Measurements from ENCODE around the gene TMCO4.
A peak's percentile ranks its signal among the peaks of the same experiment; 100 is the strongest.

TMCO4 gene

DNA sequence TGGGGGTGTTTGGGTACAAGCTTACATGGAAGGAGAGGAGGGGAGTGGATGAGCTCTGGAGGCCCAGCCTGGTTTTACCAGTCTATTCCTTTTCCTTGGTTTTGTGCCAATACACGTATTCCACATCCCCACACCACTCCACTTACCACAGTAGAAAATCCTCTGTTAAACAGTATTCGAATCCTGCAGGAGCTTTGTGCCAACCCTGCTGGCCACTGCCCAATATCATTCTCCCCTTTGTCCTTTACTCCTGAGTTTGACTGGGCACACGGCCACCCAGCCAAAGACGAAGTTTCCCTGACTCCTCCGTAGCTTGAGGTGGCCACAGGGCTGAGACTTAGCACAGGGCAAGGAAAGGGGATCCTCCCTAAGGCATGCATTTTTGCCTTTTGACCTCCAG lies 61.6 kb downstream of the TMCO4 start:
- Histone ChIP-seq H2AFZ (ENCODE audit: insufficient read depth, low read length, poor library complexity) (no peak overlapping the region), H4K12ac (ENCODE audit: low read depth, low read length) (no peak overlapping the region), H3K4me3 (ENCODE audit: low read depth, low read length) (peak overlapping the region; percentile 47), H3K9me3 (ENCODE audit: insufficient read depth, low read depth, low read length) (no peaks in the 10 kb centered on the region), H3K14ac (ENCODE audit: low read length) (no peak overlapping the region), H3K4me2 (ENCODE audit: low read length) (no peak overlapping the region), H3K4ac (ENCODE audit: low read depth, low read length) (no peak overlapping the region), H4K91ac (ENCODE audit: low read depth, low read length) (no peak overlapping the region), H3K27me3 (ENCODE audit: insufficient read depth, low read length) (no peaks in the 10 kb centered on the region), H2BK120ac (ENCODE audit: insufficient read depth, low read length, poor library complexity) (no peak overlapping the region), H4K8ac (ENCODE audit: low read depth, low read length) (no peak overlapping the region), H3K79me2 (ENCODE audit: control insufficient read depth, insufficient read depth, low read length, poor library complexity) (no peaks in the 10 kb centered on the region), H2BK12ac (ENCODE audit: low read length) (no peak overlapping the region), H3K4me1 (ENCODE audit: control insufficient read depth in 1 of 2, insufficient read depth in 2 of 2, low read length in 2 of 2) (no peaks in the 10 kb centered on the region), H3K79me1 (ENCODE audit: low read length) (no peaks in the 10 kb centered on the region), H3K9ac (ENCODE audit: low read length) (no peak overlapping the region), H3K23ac (ENCODE audit: low read length) (no peak overlapping the region), H3K36me3 (ENCODE audit: control insufficient read depth in 1 of 2, insufficient read depth in 2 of 2, low read length in 2 of 2) (peaks cover 0 to 2% of the 10 kb centered on the region in 2 experiments), H3K27ac (ENCODE audit: low read depth, low read length) (no peak overlapping the region), H3K18ac (ENCODE audit: low read length) (no peak overlapping the region), H2AK5ac (ENCODE audit: low read length) (no peak overlapping the region), H2BK5ac (ENCODE audit: low read depth, low read length, poor library complexity) (no peak overlapping the region)
- no peak for DNase-seq
- no CpG with 5 or more reads among the region's 5 CpGs for WGBS (ENCODE audit: extremely low coverage, insufficient coverage, insufficient read length)

GRCh38 chr1:19737104-19737825 lies 62.5 kb downstream of the TMCO4 start:
- Histone ChIP-seq H3K23ac (ENCODE audit: low read length) (no peak overlapping the region), H3K4me1 (ENCODE audit: control insufficient read depth in 1 of 2, insufficient read depth in 2 of 2, low read length in 2 of 2) (no peaks in the 10 kb centered on the region), H3K14ac (ENCODE audit: low read length) (no peak overlapping the region), H2AK5ac (ENCODE audit: low read length) (no peak overlapping the region), H4K8ac (ENCODE audit: low read depth, low read length) (no peak overlapping the region), H3K79me1 (ENCODE audit: low read length) (no peaks in the 10 kb centered on the region), H3K79me2 (ENCODE audit: control insufficient read depth, insufficient read depth, low read length, poor library complexity) (no peaks in the 10 kb centered on the region), H3K9ac (ENCODE audit: low read length) (no peak overlapping the region), H4K91ac (ENCODE audit: low read depth, low read length) (no peak overlapping the region), H3K4me3 (ENCODE audit: low read depth, low read length) (no peak overlapping the region), H3K18ac (ENCODE audit: low read length) (no peak overlapping the region), H4K12ac (ENCODE audit: low read depth, low read length) (no peak overlapping the region), H3K27ac (ENCODE audit: low read depth, low read length) (no peak overlapping the region), H2BK120ac (ENCODE audit: insufficient read depth, low read length, poor library complexity) (no peak overlapping the region), H3K4ac (ENCODE audit: low read depth, low read length) (no peak overlapping the region), H2BK12ac (ENCODE audit: low read length) (no peak overlapping the region), H3K27me3 (ENCODE audit: insufficient read depth, low read length) (no peaks in the 10 kb centered on the region), H2AFZ (ENCODE audit: insufficient read depth, low read length, poor library complexity) (no peak overlapping the region), H2BK5ac (ENCODE audit: low read depth, low read length, poor library complexity) (no peak overlapping the region), H3K4me2 (ENCODE audit: low read length) (no peak overlapping the region), H3K36me3 (ENCODE audit: control insufficient read depth in 1 of 2, insufficient read depth in 2 of 2, low read length in 2 of 2) (peaks cover 0 to 2% of the 10 kb centered on the region in 2 experiments), H3K9me3 (ENCODE audit: insufficient read depth, low read depth, low read length) (no peaks in the 10 kb centered on the region)
- no CpG with 5 or more reads among the region's 9 CpGs for WGBS (ENCODE audit: extremely low coverage, insufficient coverage, insufficient read length)
- peak; percentile 49 to 62 for DNase-seq

- Histone ChIP-seq H2BK5ac (ENCODE audit: low read depth, low read length, poor library complexity) (no peak overlapping the region), H4K8ac (ENCODE audit: low read depth, low read length) (no peak overlapping the region), H3K79me1 (ENCODE audit: low read length) (no peaks in the 10 kb centered on the region), H2BK12ac (ENCODE audit: low read length) (no peak overlapping the region), H3K23ac (ENCODE audit: low read length) (no peak overlapping the region), H2AK5ac (ENCODE audit: low read length) (no peak overlapping the region), H2BK120ac (ENCODE audit: insufficient read depth, low read length, poor library complexity) (no peak overlapping the region), H3K9ac (ENCODE audit: low read length) (no peak overlapping the region), H3K79me2 (ENCODE audit: control insufficient read depth, insufficient read depth, low read length, poor library complexity) (no peaks in the 10 kb centered on the region), H3K9me3 (ENCODE audit: insufficient read depth, low read depth, low read length) (no peaks in the 10 kb centered on the region), H3K4ac (ENCODE audit: low read depth, low read length) (no peak overlapping the region), H3K36me3 (ENCODE audit: control insufficient read depth in 1 of 2, insufficient read depth in 2 of 2, low read length in 2 of 2) (peaks cover 0 to 2% of the 10 kb centered on the region in 2 experiments), H4K12ac (ENCODE audit: low read depth, low read length) (no peak overlapping the region), H4K91ac (ENCODE audit: low read depth, low read length) (no peak overlapping the region), H3K27ac (ENCODE audit: low read depth, low read length) (no peak overlapping the region), H2AFZ (ENCODE audit: insufficient read depth, low read length, poor library complexity) (no peak overlapping the region), H3K4me3 (ENCODE audit: low read depth, low read length) (no peak overlapping the region), H3K14ac (ENCODE audit: low read length) (no peak overlapping the region), H3K18ac (ENCODE audit: low read length) (no peak overlapping the region), H3K4me2 (ENCODE audit: low read length) (no peak overlapping the region), H3K4me1 (ENCODE audit: control insufficient read depth in 1 of 2, insufficient read depth in 2 of 2, low read length in 2 of 2) (no peaks in the 10 kb centered on the region), H3K27me3 (ENCODE audit: insufficient read depth, low read length) (no peaks in the 10 kb centered on the region)
- DNase-seq: no peak
- WGBS (ENCODE audit: extremely low coverage, insufficient coverage, insufficient read length): no CpG with 5 or more reads among the region's 10 CpGs
Measured at GRCh38 chr1:19735440-19736127, 64.1 kb downstream of the TMCO4 start.

GRCh38 chr1:19734472-19734999 lies 65.2 kb downstream of the TMCO4 start:
- H3K79me2 ChIP-seq (ENCODE audit: control insufficient read depth, insufficient read depth, low read length, poor library complexity): no peaks in the 10 kb centered on the region
- no peak overlapping the region for H3K23ac ChIP-seq (ENCODE audit: low read length)
- H2BK12ac ChIP-seq (ENCODE audit: low read length): no peak overlapping the region
- H3K9ac ChIP-seq (ENCODE audit: low read length): no peak overlapping the region
- H3K4ac ChIP-seq (ENCODE audit: low read depth, low read length): no peak overlapping the region
- no peak overlapping the region for H3K27ac ChIP-seq (ENCODE audit: low read depth, low read length)
- no peak overlapping the region for H3K18ac ChIP-seq (ENCODE audit: low read length)
- peaks cover 0 to 2% of the 10 kb centered on the region in 2 experiments for H3K36me3 ChIP-seq (ENCODE audit: control insufficient read depth in 1 of 2, insufficient read depth in 2 of 2, low read length in 2 of 2)
- DNase-seq: no peak
- no CpG with 5 or more reads among the region's 8 CpGs for WGBS (ENCODE audit: extremely low coverage, insufficient coverage, insufficient read length)
- H3K79me1 ChIP-seq (ENCODE audit: low read length): no peaks in the 10 kb centered on the region
- H2BK120ac ChIP-seq (ENCODE audit: insufficient read depth, low read length, poor library complexity): no peak overlapping the region
- H3K4me3 ChIP-seq (ENCODE audit: low read depth, low read length): no peak overlapping the region
- no peak overlapping the region for H4K12ac ChIP-seq (ENCODE audit: low read depth, low read length)
- no peak overlapping the region for H2AFZ ChIP-seq (ENCODE audit: insufficient read depth, low read length, poor library complexity)
- no peak overlapping the region for H2AK5ac ChIP-seq (ENCODE audit: low read length)
- H4K91ac ChIP-seq (ENCODE audit: low read depth, low read length): no peak overlapping the region
- no peak overlapping the region for H3K4me2 ChIP-seq (ENCODE audit: low read length)
- no peak overlapping the region for H2BK5ac ChIP-seq (ENCODE audit: low read depth, low read length, poor library complexity)
- peaks cover 3% of the 10 kb centered on the region for H3K9me3 ChIP-seq (ENCODE audit: insufficient read depth, low read depth, low read length)
- H3K14ac ChIP-seq (ENCODE audit: low read length): no peak overlapping the region
- no peak overlapping the region for H4K8ac ChIP-seq (ENCODE audit: low read depth, low read length)
- H3K27me3 ChIP-seq (ENCODE audit: insufficient read depth, low read length): no peaks in the 10 kb centered on the region
- H3K4me1 ChIP-seq (ENCODE audit: control insufficient read depth in 1 of 2, insufficient read depth in 2 of 2, low read length in 2 of 2): no peaks in the 10 kb centered on the region
